Nephron progenitor cell (in vitro differentiated cells): ENCODE results near the gene PDIA5.

Experiments
- DNase-seq: peaks from one replicate; pipeline ENCODE4 v3.0.0; 2021
- H3K27ac Mint-ChIP-seq: 2 replicates; pipeline ENCODE4 v1.8.0; 2021; ENCODE audit warnings: mild to moderate bottlenecking, moderate library complexity, mixed read lengths
- H3K27me3 Mint-ChIP-seq: 2 replicates; pipeline ENCODE4 v1.8.0; 2021; ENCODE audit warnings: mild to moderate bottlenecking, low read depth, mixed read lengths; ENCODE audit not compliant: poor library complexity
- H3K36me3 Mint-ChIP-seq: 2 replicates; pipeline ENCODE4 v1.8.0; 2021; ENCODE audit warnings: low read depth, mixed read lengths
- H3K4me1 Mint-ChIP-seq: 2 replicates; pipeline ENCODE4 v1.8.0; 2021; ENCODE audit warnings: mixed read lengths
- H3K4me3 Mint-ChIP-seq: 2 replicates; pipeline ENCODE4 v1.8.0; 2021; ENCODE audit warnings: mild to moderate bottlenecking, moderate library complexity, mixed read lengths
- H3K9me3 Mint-ChIP-seq: 2 replicates; pipeline ENCODE4 v1.8.0; 2021; ENCODE audit warnings: mild to moderate bottlenecking, moderate library complexity, mixed read lengths
- CTCF ChIP-seq: fragments of 200-600 bp; sonication (generic); IDR thresholded peaks from 2 replicates; pipeline ENCODE4 v1.5.0; 2021; ENCODE audit warnings: antibody characterized with exemption

Gene PDIA5

GRCh38 chr3:123037015-123037375 lies 29.8 kb upstream of the PDIA5 start:
- DNase-seq = no peak
- Mint-ChIP-seq H3K4me3 (no peak overlapping the region), H3K27me3 (peaks cover 23% of the 10 kb centered on the region), H3K9me3 (no peaks in the 10 kb centered on the region), H3K4me1 (peaks cover 30% of the 10 kb centered on the region), H3K36me3 (no peaks in the 10 kb centered on the region), H3K27ac (no peak overlapping the region)
- no peak for TF ChIP-seq CTCF

GRCh38 chr3:123038751-123039150 lies 28.1 kb upstream of the PDIA5 start:
- no peak overlapping the region for H3K4me3 Mint-ChIP-seq
- H3K4me1 Mint-ChIP-seq = peaks cover 30% of the 10 kb centered on the region
- no peaks in the 10 kb centered on the region for H3K36me3 Mint-ChIP-seq
- peaks cover 21% of the 10 kb centered on the region for H3K27me3 Mint-ChIP-seq
- no peak overlapping the region for H3K27ac Mint-ChIP-seq
- no peak for DNase-seq
- TF ChIP-seq CTCF = no peak
- H3K9me3 Mint-ChIP-seq = no peaks in the 10 kb centered on the region

DNA sequence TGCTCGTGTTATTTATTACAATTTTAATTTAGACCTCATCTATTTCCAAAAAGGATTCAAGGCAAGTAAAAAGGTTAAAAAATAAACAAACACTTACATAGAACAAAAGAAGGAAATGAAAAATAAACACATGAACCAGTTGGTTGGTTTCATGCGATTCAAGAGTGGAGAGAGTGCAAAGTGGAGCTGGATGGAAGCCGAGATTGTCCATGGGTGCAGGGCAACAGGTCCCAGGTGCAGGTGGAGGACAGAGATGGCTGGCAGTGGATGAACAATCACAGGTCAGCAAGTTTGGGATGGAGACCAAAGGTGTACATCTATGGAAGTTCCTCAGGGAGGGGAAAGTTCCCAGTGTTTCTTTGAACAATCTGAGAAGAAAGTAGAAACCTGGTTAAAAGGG lies 27.6 kb upstream of the PDIA5 start:
- no peak overlapping the region for H3K27ac Mint-ChIP-seq

GRCh38 chr3:123042413-123042812 lies 24.4 kb upstream of the PDIA5 start:
- no peaks in the 10 kb centered on the region for H3K9me3 Mint-ChIP-seq
- peaks cover 31% of the 10 kb centered on the region for H3K4me1 Mint-ChIP-seq
- H3K27me3 Mint-ChIP-seq = peaks cover 27% of the 10 kb centered on the region
- no peak for TF ChIP-seq CTCF
- H3K27ac Mint-ChIP-seq = no peak overlapping the region
- no peak for DNase-seq
- H3K4me3 Mint-ChIP-seq = no peak overlapping the region
- H3K36me3 Mint-ChIP-seq = no peaks in the 10 kb centered on the region

More for the DNA sequence above, 27.6 kb upstream of the PDIA5 start:
- DNase-seq = no peak
- Mint-ChIP-seq H3K36me3 (no peaks in the 10 kb centered on the region), H3K27me3 (peaks cover 23% of the 10 kb centered on the region), H3K9me3 (no peaks in the 10 kb centered on the region), H3K4me1 (peaks cover 28% of the 10 kb centered on the region), H3K4me3 (no peak overlapping the region)
- TF ChIP-seq CTCF = no peak

DNA sequence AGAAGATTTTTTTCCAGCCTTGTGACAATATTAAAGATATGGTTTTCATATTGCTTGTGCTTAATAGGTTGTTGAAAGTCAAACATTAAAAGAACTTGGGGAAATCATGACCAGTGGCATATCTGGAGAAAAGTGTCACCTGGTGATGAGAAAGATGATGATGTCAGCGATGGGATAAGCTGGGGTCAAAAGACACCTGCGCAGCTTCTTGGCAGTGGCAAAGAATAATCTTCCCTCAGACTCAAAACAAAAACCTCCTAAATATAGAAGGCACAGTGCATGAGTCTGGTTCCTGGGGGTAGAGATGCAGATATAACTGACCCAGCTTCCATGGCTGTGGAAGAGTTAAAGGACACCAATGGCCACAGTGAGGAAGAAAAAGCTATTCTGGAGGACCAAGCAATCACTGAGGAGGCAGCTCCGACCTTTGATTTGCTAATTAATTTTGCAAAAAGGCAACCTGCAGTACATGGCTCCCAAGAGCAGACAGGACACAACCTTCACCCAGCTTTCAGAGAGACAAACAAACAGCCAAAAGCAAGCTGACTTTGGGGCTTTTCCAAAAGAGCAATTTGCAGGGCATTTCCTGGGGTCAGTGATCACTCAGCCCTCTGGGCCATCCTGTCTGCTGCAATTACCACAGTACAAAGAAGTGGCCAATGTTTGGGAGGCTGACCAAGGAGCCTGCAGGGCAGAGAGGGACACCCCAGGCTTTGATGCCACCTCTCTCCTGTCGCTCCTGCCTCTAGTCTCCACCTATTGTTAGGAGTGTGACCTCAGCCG lies 21.7 kb upstream of the PDIA5 start:
- peaks cover 37% of the 10 kb centered on the region for H3K4me1 Mint-ChIP-seq
- H3K9me3 Mint-ChIP-seq = no peaks in the 10 kb centered on the region
- no peak overlapping the region for H3K27ac Mint-ChIP-seq
- no peak overlapping the region for H3K4me3 Mint-ChIP-seq
- no peak for DNase-seq
- H3K36me3 Mint-ChIP-seq = no peaks in the 10 kb centered on the region
- H3K27me3 Mint-ChIP-seq = peaks cover 18% of the 10 kb centered on the region
- TF ChIP-seq CTCF = no peak
